Neural crest cell (in vitro differentiated cells): ENCODE data around the gene TMEM9. TPM values are rescaled to one million over a fixed set of nuclear protein-coding genes. Genes with fewer than 3 reads are reported as not detected.

ENCODE experiments used
- DNase-seq: peaks from one replicate; pipeline ENCODE4 v3.0.0; 2021; ENCODE audit warnings: low read depth, mixed read lengths, low spot score
- H3K27ac Mint-ChIP-seq: one replicate; pipeline ENCODE4 v1.8.0; 2021; ENCODE audit warnings: mild to moderate bottlenecking, mixed read lengths; ENCODE audit not compliant: unreplicated experiment
- H3K27me3 Mint-ChIP-seq: 2 replicates; pipeline ENCODE4 v1.8.0; 2021; ENCODE audit warnings: low read depth, mild to moderate bottlenecking, mixed read lengths
- H3K36me3 Mint-ChIP-seq: 2 replicates; pipeline ENCODE4 v1.8.0; 2021; ENCODE audit warnings: low read depth, mild to moderate bottlenecking, mixed read lengths
- H3K4me1 Mint-ChIP-seq: 2 replicates; pipeline ENCODE4 v1.8.0; 2021; ENCODE audit warnings: mixed read lengths
- H3K4me3 Mint-ChIP-seq: one replicate; pipeline ENCODE4 v1.8.0; 2021; ENCODE audit warnings: mild to moderate bottlenecking, mixed read lengths
- H3K9me3 Mint-ChIP-seq: 2 replicates; pipeline ENCODE4 v1.8.0; 2021; ENCODE audit warnings: mixed read lengths
- CTCF ChIP-seq: fragments of 200-600 bp; sonication (generic); conservative IDR thresholded peaks from 2 replicates; pipeline ENCODE4 v1.5.0; 2021; ENCODE audit warnings: antibody characterized with exemption, mild to moderate bottlenecking
- long read RNA-seq: library from polyadenylated mRNA; unstranded; transcript quantifications from one replicate; pipeline ENCODE4 v2.0.0, GENCODE V29; 2020
- total RNA-seq: library from RNA; stranded (reverse); gene quantifications from 2 replicates; pipeline ENCODE4 v1.2.1, GENCODE V29; 2021

Gene TMEM9
- total RNA-seq, result 78.1 and 89.4 TPM in 2 replicates
- long read RNA-seq, transcript TMEM9-204 (6 exons, 1,529 nt), result major isoform, 39 of 51 reads
- long read RNA-seq, partial matches to known transcripts, result 1 of 51 reads
- long read RNA-seq, other reads (novel, unspliced or antisense), result 3 of 51 reads

DNA sequence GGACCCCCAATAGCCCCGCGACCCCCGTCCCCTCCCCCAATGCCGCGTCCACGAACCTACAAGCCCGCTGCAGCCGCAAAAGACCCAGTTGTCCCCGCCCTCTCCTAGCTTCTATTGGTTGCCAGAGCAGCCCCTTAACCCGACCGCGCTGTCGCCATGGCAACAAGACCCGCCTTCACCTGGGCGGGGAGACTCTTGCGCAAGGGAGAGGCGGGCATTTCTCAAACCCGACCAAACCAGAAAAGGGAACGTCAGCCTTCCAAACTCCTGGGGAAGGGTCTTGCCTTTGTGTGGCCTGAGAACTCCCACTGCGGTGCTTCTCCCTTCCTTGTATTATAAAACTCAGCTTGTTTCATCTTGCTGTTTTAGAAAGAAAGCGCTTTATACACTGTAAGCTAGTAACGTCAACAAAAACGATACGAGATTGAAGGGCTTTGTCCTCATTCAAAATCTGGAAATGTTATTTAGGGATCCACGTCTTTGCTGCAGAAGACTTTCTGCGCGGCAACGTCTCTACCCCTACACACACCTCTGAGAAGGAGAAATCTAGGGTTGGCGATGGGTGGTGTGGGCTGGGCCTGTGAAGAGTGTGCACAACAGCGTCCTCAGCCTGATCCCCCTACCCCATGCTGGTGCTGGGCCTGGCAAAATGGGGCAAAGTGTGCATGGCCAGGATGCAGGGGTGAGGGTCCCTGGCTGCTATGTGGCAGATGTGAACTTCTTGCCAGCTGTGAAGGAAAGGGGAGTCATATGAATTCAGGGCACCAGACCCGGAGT is at the start of gene TMEM9:
Gene TMEM9, minus strand, starts transcription at position 86 of the 777 bp plus-strand sequence. CDS start 551 bp downstream, outside the sequence.
- peak; percentile 100 for DNase-seq
- Mint-ChIP-seq H3K27me3 (no peaks in the 10 kb centered on the region), H3K4me3 (peak within 1 kb of the TSS; percentile 96), H3K9me3 (no peaks in the 10 kb centered on the region), H3K27ac (peak within 1 kb of the TSS; percentile 99), H3K4me1 (peaks cover 20% of the 10 kb centered on the region), H3K36me3 (no peaks in the 10 kb centered on the region)
- TF ChIP-seq CTCF, result no peak

GRCh38 chr1:201198598-201198997 is 44.3 kb upstream of the TMEM9 start:
- Mint-ChIP-seq H3K36me3 (no peaks in the 10 kb centered on the region), H3K4me3 (no peak overlapping the region), H3K4me1 (no peaks in the 10 kb centered on the region), H3K27ac (no peak overlapping the region), H3K9me3 (no peaks in the 10 kb centered on the region), H3K27me3 (no peaks in the 10 kb centered on the region)
- no peak for DNase-seq
- TF ChIP-seq CTCF, result no peak

DNA sequence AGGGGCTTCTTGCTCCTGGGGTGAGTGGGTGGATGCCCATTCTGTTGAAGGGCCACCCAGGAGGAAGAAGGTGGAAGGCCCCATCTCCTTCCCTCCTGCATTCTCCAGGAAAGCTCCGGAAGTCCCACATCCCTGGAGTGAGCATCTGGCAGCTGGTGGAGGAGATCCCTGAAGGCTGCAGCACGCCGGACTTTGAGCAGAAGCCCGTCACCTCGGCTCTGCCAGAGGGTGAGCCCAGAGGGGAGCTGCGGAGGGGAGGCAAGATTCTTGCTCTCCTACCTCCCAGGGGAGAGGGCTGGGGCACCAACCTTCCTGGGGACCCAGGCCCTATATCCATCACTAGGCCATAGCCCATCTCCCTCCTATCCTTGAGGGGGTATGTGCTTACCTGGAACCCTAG is 39.8 kb upstream of the TMEM9 start:
- no peak for DNase-seq
- Mint-ChIP-seq H3K4me1 (peaks cover 4% of the 10 kb centered on the region), H3K4me3 (no peak overlapping the region), H3K27me3 (peaks cover 7% of the 10 kb centered on the region), H3K9me3 (no peaks in the 10 kb centered on the region), H3K27ac (no peak overlapping the region), H3K36me3 (no peaks in the 10 kb centered on the region)
- TF ChIP-seq CTCF, result no peak

- no peak overlapping the region for H3K4me3 Mint-ChIP-seq
These were observed 38.1 kb upstream of the TMEM9 start for GRCh38 chr1:201192261-201192788.

DNA sequence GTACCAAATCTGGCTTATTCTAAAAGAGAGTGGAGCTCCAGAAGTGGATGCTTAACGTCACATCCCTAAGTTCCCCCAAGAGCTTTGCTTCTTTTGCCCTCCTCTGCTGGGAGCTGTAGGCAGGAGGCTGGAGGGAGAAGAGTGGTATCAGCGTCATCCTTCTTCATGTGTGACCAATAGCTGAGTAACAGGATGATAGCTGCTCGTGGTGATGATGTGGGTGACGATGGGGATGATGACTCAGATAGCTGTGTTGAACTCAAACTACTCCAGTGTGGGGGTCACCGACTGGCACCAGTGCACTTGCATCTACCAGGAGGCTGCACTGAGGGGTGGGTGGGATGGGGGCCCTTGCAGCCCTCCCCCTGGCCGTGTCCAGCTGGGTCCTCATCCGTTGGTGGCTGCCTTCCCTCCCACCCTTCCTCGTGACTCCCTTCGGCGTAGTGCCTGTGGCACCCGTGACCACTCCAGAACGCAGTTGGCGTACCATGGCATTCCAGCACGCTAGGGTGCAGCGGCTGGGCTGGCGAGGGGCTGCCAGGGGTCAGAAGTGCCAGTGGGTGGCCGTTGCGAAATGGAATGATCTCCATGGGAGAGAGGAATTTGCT is 37.5 kb upstream of the TMEM9 start:
- Mint-ChIP-seq H3K36me3 (no peaks in the 10 kb centered on the region), H3K4me3 (no peak overlapping the region), H3K9me3 (no peaks in the 10 kb centered on the region), H3K27me3 (peaks cover 7% of the 10 kb centered on the region), H3K4me1 (peaks cover 4% of the 10 kb centered on the region), H3K27ac (no peak overlapping the region)
- no peak for DNase-seq
- TF ChIP-seq CTCF, result no peak

More at GRCh38 chr1:201192261-201192788, 38.1 kb upstream of the TMEM9 start:
- no peak for DNase-seq
- H3K27ac Mint-ChIP-seq, result no peak overlapping the region
- H3K27me3 Mint-ChIP-seq, result peaks cover 7% of the 10 kb centered on the region
- no peaks in the 10 kb centered on the region for H3K9me3 Mint-ChIP-seq
- peaks cover 4% of the 10 kb centered on the region for H3K4me1 Mint-ChIP-seq
- no peak for TF ChIP-seq CTCF
- H3K36me3 Mint-ChIP-seq, result no peaks in the 10 kb centered on the region
